GM12865 (cell line): ENCODE results near the gene SRPRA.

Source experiments
- DNase-seq: peaks from one replicate; pipeline ENCODE4 v3.0.0; 2010; ENCODE audit warnings: low read depth
- H3K4me3 ChIP-seq: 2 replicates; pipeline ENCODE4 v1.5.1; 2011; ENCODE audit warnings: mild to moderate bottlenecking, low read depth, low read length, control low read depth
- TF ChIP-seq, protein P1 (sequence below): IDR thresholded peaks from 2 replicates; pipeline ENCODE4 v1.5.1; 2011; ENCODE audit warnings: low read length, control low read depth, low read depth, inconsistent platforms; ENCODE audit not compliant: insufficient read depth; ENCODE audit errors: missing control alignments

The SRPRA gene

GRCh38 chr11:126282736-126283591 lies 14.3 kb upstream of the SRPRA start, which contains the start of gene TIRAP:
TSS of gene TIRAP (plus strand) at chr11:126283093. CDS start at chr11:126290895, 7,802 bp downstream.
- peak; percentile 70 for DNase-seq
- H3K4me3 ChIP-seq = peak within 1 kb of the TSS; percentile 71
- TF ChIP-seq, protein P1, sequence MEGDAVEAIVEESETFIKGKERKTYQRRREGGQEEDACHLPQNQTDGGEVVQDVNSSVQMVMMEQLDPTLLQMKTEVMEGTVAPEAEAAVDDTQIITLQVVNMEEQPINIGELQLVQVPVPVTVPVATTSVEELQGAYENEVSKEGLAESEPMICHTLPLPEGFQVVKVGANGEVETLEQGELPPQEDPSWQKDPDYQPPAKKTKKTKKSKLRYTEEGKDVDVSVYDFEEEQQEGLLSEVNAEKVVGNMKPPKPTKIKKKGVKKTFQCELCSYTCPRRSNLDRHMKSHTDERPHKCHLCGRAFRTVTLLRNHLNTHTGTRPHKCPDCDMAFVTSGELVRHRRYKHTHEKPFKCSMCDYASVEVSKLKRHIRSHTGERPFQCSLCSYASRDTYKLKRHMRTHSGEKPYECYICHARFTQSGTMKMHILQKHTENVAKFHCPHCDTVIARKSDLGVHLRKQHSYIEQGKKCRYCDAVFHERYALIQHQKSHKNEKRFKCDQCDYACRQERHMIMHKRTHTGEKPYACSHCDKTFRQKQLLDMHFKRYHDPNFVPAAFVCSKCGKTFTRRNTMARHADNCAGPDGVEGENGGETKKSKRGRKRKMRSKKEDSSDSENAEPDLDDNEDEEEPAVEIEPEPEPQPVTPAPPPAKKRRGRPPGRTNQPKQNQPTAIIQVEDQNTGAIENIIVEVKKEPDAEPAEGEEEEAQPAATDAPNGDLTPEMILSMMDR = no peak

GRCh38 chr11:126282361-126282735 lies 13.7 kb upstream of the SRPRA start:
- H3K4me3 ChIP-seq = peak overlapping the region; percentile 71
- TF ChIP-seq, protein P1 = no peak
- DNase-seq = peak; percentile 41

GRCh38 chr11:126281666-126282175 lies 13.0 kb upstream of the SRPRA start:
- DNase-seq = no peak
- TF ChIP-seq, protein P1 = no peak
- no peak overlapping the region for H3K4me3 ChIP-seq

GRCh38 chr11:126281245-126281644 lies 12.6 kb upstream of the SRPRA start:
- DNase-seq = no peak
- no peak overlapping the region for H3K4me3 ChIP-seq
- TF ChIP-seq, protein P1 = no peak

DNA sequence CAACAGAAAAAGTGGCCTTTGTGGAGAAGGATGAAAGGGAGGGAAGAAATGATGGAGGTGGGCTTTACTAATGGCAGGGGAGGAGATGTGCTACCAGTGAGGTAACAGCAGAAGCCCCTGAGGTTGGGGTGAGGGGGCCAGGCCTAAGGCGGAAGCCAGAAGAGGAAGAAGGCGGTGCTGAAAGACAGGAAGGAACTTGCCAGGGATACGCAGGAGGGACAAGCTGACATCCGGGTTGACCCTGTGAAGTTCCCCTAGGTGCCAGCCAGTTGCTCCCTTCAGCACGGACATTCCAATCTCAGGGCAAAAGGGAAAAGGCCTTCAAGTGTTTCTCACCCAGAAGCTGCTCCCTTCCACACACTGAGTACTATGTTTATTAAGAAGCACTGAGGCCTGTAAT lies 11.9 kb upstream of the SRPRA start:
- no peak overlapping the region for H3K4me3 ChIP-seq
- TF ChIP-seq, protein P1 = no peak
- no peak for DNase-seq

DNA sequence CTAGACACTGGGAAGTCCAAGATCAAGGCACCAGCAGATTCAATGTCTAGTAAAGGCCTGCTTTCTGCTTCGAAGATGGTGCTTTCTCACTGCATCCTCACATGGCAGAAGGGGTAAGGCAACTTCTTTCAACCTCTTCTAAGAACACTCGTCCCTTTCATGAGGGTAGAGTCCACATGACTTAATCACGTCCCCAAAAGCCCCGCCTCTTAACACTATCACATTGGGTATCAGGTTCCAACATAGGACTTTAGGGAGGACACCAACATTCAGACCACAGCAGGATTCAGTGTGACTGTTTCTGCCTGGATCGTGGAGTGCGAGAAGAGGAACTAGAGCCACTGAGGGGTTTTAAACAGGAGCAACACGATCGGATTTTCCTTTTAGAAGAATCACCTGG lies 10.5 kb upstream of the SRPRA start:
- TF ChIP-seq, protein P1 = no peak
- DNase-seq = no peak
- H3K4me3 ChIP-seq = no peak overlapping the region
